ENCODE measurements around the gene APPL1. TPM values are rescaled to one million over a fixed set of nuclear protein-coding genes. Genes with fewer than 3 reads are reported as not detected.

APPL1 gene, protein sequence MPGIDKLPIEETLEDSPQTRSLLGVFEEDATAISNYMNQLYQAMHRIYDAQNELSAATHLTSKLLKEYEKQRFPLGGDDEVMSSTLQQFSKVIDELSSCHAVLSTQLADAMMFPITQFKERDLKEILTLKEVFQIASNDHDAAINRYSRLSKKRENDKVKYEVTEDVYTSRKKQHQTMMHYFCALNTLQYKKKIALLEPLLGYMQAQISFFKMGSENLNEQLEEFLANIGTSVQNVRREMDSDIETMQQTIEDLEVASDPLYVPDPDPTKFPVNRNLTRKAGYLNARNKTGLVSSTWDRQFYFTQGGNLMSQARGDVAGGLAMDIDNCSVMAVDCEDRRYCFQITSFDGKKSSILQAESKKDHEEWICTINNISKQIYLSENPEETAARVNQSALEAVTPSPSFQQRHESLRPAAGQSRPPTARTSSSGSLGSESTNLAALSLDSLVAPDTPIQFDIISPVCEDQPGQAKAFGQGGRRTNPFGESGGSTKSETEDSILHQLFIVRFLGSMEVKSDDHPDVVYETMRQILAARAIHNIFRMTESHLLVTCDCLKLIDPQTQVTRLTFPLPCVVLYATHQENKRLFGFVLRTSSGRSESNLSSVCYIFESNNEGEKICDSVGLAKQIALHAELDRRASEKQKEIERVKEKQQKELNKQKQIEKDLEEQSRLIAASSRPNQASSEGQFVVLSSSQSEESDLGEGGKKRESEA
- 23.7 TPM for polyA plus RNA-seq (2013, experiment 1 of 2; ENCODE audit: insufficient read length)
- 26.1 TPM for polyA plus RNA-seq (2013, experiment 2 of 2; ENCODE audit: insufficient read length)

DNA sequence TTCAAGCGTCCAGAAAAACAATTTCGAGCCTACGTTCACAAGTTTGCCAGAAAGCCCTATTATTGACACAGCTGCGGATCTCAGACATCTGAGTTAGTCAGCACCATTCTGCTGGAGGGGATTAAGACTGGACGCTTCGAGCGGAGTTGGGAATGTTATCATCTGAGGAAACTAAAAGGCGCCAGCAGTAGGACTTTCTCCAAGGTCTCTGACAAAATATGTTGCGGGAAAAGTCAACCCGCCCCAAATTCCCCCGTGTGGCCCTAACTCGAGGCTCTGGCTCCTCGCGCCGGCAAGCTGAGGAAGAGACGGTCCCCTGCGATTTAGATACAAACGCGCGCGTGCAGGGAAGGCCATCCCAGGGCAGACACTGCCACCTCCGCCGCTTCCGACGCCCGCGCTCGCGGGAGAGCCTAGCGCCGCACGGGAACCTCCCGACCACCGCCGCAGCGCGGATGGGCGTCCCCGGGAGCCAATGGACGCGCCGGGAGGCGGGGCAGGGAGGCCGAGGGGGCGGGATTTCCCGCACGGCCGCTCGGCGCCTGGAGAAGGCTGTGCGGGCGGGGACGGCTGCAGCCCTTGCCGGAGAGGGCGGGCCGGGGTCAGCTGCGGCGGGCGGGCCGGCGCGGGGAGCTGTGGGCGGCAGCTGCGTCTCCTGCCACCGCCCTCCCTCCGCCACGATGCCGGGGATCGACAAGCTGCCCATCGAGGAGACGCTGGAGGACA is at the start of gene APPL1:
Gene APPL1, plus strand, starts transcription at position 526 of the 726 bp plus-strand sequence. Its CDS starts 155 bp downstream, at position 681.
- peak; percentile 92 for DNase-seq

DNA sequence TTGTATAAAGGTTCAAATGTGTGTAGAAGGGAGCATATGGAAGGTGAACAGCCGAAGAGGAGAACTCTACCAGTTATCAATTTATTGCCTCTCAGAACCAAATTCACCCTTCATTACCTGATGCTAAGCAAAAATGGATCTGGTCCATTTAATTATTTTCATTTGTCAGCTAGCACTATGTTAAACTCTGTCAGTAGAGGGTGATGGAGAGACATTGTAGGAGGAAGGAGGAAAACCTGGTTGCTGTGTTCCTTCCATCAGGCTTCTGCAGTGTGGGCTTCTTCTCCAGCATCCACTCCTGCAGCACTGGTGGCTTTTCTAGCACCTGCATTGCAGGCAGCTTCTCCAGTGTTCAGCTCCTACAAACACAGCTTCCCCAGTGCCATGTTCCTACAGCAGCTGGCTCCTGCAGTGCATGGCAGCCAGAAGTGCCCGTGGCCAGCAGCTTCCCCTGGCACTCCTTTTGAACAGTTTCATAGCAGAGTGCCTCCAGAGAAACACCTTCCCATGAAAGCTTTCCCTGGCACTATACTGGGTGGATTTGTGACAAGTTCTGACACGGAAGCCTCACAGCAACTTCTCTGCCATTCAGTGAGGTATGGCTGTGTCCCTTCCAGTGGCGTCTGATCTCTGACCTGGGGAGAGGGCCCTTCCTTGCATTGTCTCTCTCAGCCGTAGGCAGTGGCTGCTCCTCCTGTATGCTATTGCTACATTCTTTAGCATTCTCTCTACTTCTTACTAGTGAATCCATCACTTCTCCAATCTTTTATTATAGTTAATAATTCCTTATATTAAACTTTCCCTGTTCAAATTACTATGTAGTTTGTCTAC is 47.7 kb upstream of the APPL1 start:
- no peak for DNase-seq

DNA sequence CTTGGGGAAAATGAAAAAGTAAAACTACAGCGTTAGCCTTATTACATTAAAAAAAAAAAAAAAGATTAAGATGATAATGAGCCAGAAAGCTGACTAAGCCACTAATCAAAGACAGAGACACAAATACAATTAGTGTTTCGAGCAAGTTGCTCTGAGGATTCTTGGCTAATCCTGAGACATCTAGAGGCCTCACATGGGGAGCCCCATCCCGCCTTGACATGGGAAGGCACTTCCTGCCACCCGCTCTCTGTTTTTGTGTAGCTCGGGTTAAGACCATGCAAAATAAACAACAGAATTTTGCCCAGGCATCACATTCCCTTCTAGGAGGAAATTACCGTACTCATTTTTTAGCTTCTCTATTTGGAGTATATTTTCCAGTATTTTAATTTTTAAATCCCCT is 43.0 kb upstream of the APPL1 start:
- DNase-seq = no peak

DNA sequence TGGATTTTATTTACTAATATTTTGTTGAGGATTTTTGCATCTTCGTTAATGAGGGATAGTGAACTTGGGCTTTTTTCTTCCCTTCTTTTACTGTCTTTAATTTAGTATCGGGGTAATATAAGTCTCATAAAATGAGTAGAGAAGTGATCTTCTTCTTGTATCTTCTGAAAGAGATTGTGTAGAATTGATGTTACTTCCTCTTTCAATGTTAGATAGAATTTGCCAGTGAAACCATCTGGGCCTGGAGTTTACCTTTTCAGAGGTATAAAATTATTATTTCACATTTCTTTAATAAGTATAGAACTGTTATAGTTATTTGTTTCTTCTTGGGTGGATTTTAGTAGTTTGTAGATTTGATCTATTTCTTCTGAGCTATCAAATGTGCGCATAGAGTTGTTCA is 35.5 kb upstream of the APPL1 start:
- DNase-seq = no peak

DNA sequence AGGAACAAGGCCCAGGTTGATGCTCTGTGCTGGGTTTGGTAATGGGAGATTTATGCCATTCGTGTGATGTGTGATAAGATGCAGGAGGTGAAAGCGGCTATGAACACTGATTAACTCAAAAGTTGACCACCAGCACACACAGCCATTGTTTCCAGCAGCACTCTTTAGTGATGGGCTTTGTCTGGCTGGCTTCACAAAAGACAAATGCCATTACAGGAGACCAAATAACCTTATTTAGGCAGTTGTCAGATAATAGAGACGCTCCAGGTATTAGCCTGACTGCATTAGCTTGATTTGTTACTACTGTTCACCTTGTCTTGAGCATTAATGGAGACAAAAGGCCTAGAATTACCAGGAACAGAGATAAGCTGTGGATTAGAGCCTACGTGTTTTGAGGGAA is 32.9 kb upstream of the APPL1 start:
- no peak for DNase-seq

DNA sequence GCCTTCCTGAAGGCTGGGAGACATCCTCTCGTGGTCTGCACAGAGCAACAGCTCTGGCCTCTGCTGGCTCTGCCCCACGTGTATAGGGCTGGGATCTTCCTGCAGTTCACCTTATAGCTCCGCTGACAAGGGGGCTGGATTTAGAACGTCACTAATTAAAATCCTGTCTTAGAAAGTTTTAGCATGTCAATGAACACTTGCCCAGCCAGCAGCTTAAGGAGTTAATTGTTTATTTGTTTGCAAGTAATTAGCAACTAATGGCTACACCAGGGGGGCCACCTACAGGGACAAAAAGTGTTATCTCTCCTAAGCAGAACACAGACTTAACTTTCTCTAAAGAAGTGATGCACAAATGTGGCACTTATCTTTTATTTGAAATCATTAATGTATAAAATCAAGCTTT is 27.6 kb upstream of the APPL1 start, which contains the start of gene HESX1:
Gene HESX1, minus strand, starts transcription at position 84 of the 403 bp plus-strand sequence. Its CDS starts 60 bp downstream, at position 24.
- no peak for DNase-seq

DNA sequence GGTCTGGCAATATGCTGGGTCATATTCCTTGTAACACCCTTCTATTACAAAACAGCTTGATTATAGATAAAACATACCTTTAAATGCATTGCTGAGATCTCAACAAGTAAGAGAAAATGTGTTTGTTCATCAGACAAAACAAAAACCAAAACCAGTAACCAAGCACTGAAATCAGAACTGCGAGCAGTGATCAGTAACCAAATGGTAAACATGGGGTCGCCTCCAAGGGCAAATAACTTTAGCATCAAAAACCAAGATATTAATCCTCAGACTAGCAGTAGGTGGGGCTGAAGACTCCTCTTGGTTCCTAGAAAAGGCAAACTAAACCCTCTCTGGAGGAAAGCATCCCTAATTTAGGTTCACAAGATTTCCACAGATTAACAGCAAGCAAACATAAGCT is 21.1 kb upstream of the APPL1 start:
- DNase-seq = no peak

DNA sequence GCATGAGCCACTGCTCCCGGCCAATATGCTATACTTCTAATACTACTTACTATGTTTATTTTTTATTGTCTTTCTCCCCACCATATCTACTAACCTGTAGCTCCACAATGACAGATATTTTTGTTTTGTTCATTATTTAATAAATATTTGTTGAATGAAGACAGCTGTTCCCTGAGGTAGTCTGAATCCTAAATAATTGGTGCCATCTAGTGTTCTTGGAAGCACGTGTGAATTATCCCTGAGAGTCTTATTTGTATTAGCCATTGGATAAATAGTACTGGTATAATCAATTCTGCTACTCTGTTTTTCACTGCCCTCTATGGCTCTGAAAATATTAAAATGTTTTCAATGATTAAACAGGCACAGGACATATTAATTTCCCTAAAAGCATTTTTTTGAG is 5.6 kb upstream of the APPL1 start:
- DNase-seq = peak; percentile 31

DNA sequence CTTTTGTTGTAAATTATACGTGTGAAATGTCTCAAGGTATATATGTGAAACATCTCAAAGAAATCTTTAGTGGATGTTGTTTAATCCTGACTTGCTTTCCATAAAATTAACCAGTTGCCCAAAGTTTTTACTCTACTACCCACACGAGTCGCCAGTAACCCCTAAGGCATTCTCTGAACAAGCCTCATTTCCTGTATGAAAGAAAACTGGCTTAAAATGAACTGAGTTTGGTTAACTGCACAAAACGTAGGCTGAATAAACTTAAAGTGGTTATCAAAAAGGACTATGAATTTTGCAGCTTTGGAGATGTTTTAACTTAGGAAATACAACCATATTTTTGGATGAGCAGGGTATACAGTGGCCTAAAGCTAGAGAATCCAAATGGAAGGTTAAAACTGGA is 2.7 kb upstream of the APPL1 start:
- DNase-seq = no peak

DNA sequence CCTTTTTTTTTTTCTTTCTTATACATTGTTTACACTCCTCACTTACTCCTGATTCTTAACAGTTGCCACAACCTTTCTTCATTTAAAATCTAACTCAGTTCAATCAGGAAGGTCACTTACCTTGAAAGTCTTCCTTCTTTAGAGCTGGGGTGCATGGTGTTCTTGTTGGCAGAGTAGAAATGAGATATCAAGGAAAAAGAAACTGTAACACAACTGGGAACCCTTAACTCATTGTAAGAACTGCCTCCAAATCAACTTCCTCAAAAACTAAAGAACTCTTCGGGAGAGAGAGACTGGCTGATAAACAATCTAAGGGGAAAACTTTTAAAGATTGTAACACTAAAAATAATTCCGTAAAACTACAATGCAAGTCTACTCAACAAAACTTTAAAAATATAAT is 1.4 kb upstream of the APPL1 start:
- DNase-seq = no peak

DNA sequence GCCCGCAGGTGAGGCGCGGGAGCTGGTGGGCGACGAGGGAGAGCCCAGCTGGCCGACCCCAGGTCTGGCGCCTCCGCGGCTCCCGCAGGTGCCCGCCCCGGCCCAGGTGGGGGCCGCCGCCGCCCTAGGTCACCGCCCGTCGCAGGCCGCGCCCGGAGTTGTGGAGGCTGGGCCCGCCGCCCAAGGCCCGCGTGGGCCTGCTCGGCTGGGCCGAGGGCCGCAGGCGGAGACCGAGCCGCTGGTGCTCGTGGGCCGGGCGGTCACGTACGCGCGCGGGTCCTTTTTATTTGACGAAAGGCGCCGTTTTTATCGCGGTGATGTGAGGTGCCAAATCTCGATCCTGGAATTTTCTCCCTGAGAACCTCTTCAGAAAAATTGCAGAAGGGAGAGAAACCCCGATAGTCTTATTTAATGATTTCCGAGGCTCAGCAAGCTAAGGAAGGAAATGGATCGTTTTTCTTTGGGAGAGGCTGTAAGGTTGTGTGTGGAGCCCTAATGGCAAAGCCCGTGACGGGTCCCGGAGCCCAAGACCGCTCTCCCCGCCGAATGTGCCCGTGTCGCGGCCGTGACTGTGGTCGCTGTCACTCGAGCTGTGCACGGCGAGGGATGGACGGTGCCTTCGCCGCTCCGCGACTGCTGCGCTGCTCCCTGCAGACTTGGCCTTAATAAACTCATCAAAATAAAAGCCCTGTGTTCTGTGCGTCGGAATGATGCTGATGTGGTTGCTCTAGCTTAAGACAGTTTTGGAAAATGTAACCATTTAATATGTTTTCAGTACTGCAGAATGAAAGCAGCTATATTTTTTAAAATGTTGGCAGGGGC is 612 bp downstream of the APPL1 start:
- peak; percentile 44 for DNase-seq

DNA sequence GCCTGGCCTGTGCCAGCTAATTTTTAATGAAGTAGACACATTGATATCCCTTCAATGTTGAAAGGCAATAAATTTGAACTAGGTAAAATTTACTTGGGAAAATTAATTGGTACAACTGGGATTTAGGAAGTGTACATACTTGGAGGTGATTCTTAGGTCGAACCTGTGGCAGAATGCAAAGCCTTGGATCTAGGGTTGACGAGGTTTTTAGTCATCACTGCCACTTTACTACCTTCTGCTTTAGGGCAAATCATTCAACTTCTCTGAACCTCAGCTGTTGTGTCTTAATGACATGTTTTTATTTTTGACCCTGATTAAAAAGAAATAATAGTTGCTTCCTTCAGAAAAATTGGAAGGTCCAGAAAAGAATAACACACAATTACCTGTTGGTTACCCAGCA is 2.5 kb downstream of the APPL1 start:
- DNase-seq = no peak

DNA sequence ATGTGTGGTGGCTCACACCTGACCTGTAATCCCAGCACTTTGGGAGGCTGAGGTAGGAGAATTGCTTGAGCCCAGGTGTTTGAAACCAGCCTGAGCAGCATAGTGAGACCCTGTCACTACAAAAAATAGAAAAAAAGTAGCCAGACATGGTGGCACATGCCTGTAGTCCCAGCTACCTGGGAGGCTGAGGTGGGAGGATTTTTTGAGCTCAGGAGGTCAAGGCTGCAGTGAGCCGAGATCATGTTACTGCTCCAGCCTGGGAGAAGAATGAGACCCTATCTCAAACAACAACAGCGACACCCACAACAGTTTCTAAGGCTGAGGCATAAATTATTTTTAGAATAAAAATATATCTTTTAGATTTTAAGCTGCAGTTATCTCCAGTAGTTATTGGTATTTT is 6.3 kb downstream of the APPL1 start:
- DNase-seq = no peak

DNA sequence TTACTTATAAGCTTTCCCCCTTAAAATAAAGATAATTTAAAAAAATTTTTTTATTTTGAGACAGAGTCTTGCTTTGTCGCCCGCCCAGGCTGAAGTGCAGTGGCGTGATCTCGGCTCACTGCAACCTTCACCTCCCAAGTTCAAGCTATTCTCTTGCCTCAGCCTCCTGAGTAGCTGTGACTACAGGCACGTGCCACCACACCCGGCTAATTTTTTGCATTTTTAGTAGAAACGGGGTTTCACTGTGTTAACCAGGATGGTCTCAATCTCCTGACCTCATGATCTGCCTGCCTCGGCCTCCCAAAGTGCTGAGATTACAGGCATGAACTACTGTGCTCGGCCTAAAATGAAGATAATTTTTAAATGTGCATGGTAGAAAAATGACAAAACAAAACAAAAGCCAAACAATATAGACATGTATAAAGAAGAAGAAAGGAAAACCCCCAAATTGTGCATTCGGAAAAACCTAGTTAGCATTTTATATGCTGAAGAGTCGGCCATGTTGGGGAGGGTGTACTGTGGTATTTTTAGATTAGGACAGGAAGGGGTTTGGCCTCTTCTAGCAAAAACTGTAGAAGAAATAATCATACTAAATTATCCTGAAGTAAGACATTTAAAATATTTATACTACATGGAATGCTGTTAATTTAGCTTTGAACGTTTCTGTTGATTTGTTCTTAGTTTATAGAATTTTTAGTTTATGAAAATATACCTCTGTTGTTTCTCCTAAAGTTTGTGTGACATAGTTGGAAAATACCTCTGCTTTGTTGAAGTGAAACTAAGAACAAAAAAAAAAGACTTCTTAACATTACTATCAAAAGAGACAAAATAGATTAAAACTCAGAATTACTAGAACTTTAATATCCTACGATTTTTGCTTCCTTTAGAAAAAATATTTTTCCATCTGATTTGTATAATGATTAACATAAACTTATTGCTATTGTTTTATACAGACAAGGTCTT is 7.4 kb downstream of the APPL1 start:
- DNase-seq = no peak

DNA sequence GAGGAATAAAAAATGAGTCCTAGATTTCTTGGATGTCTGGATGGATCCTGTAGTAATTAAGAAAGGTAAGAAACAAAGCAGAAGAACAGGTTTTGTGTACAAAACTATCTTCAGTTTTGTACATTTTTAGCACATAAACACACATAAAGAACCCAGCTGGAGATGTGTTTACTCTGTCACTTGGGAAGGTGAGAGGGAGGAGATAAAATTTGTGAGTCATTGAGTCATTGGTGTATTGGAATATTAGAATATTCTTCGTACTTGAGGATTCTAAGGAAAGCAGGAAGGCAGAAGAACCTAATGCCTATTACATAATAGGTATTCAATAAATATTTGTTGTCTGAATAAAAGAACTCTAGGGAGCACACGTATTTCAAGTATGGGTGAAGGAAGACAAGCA is 17.4 kb downstream of the APPL1 start:
- no peak for DNase-seq

DNA sequence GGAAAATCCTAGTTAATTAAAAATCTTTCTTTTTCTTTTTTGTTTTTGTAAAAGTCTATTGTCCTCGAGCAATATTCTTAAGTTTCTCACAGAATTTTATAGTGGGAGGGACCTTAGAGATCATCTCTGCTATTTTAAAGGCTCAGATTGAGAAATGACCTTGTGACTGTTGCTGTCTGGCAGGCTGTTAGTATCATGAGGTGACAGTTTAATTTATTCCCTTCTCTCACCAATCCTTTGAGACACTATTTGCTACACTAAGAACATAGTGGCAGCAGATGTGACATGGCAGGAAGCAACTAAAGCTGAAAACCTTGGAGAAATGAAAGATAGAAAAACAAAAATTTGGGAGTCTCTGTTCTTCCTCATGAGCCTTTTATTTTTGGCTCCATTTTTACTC is 24.9 kb downstream of the APPL1 start:
- no peak for DNase-seq

DNA sequence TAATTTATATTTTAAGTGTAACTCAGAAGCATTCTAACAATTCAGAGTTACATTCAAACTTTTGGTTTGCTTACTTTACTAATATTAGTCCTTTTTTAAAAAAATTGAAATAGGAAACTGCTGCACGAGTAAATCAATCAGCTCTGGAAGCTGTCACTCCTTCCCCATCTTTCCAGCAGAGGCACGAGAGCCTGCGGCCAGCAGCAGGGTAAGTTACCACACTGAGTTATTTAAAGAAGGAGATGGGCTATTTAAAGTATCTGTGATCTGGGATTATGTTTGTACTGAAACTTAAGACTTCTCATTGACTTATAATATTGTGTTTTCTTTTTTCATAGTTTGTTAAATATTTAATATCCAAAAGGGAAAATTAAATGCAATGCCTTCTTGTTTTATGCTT is 29.3 kb downstream of the APPL1 start:
- DNase-seq = no peak

DNA sequence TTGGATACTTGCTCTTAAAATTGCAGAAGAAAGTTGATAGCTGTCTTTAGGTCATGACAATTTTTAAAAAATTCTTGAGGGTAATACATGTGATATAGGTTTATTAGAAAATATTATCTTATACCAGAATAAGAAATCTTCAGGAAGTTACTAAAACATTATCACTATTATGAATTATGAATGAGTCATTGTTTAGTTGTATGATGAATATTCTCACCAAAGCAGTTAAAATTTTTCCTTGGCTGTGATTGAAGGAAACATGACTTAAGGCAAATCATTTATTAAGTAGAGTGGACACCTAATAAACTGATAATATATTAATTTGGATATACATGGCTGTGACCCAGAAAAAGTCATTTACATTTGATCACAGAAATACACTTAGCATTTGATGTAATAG is 30.1 kb downstream of the APPL1 start:
- no peak for DNase-seq

DNA sequence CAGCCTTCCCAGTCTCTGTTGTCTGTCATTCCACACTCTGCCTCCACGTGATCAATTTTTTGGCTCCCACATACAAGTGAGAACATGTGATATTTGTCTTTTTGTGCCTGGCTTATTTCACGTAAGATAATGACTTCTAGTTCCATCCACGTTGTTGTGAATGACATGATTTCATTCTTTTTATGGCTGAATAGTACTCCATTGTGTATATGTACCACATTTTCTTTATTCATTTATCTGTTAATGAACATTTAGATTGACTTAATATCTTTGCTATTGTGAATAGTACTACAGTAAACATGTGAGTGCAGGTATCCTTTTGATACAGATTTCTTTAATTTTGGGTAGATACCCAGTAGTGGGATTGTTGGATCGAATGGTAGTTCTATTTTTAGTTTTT is 33.6 kb downstream of the APPL1 start:
- no peak for DNase-seq

DNA sequence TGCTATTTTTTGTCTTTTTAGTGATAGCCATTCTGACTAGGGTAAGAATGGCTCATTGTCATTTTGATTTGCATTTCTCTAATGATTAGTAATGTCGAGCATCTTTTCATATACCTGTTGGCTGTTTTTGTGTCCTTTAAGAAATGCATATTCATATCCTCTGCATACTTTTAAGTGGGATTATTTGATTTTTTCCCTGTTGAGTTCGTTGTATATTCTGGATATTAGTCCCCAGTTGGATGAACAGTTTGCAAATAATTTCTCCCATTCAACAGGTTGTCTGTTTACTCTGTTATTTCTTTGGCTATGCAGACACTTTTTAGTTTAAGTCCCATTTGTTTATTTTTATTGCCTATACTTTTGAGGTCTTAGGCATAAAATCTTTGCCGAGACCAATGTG is 34.4 kb downstream of the APPL1 start:
- DNase-seq = no peak

Measured in fibroblast of skin of scalp (primary cell).